K562 (cell line): Measurements from ENCODE around the gene CREM. TPM values are rescaled to one million over a fixed set of nuclear protein-coding genes. Genes with fewer than 3 reads are reported as not detected.

Experiments
- BDP1 ChIP-seq: IDR thresholded peaks from 3 replicates; pipeline ENCODE4 v1.6.1; 2011; ENCODE audit not compliant: insufficient read length, insufficient read depth
- CBFA2T3 ChIP-seq: fragments of 450-650 bp; IDR thresholded peaks from 2 replicates; pipeline ENCODE4 v1.6.1; 2017
- CCNT2 ChIP-seq: IDR thresholded peaks from 2 replicates; pipeline ENCODE4 v1.6.1; 2011; ENCODE audit warnings: borderline replicate concordance, low read depth, mild to moderate bottlenecking, moderate library complexity, mixed read lengths, low read length; ENCODE audit not compliant: insufficient read length; ENCODE audit errors: extremely low read depth
- CTCF ChIP-seq, 3 experiments: IDR thresholded peaks in 2 of 3; conservative IDR thresholded peaks in 1 of 3; 2 replicates each; pipeline ENCODE4 v1.5.1; 2011 to 2012; ENCODE audit warnings: low read length in 3 of 3, mild to moderate bottlenecking in 3 of 3, control low read depth in 2 of 3, improper control_type of control experiment in 1 of 3, inconsistent platforms in 1 of 3, low read depth in 1 of 3, mixed read lengths in 1 of 3, moderate library complexity in 1 of 3; ENCODE audit not compliant: insufficient read depth in 2 of 3
- DDX20 ChIP-seq: fragments of 450-650 bp; IDR thresholded peaks from 2 replicates; pipeline ENCODE4 v1.6.1; 2016; ENCODE audit warnings: missing genetic modification characterization, low read depth, mild to moderate bottlenecking, missing compliant biosample characterization, moderate library complexity
- ELF2 ChIP-seq: fragments of 250-450 bp; sonication (Bioruptor Pico); IDR thresholded peaks from 2 replicates; pipeline ENCODE4 v1.5.0; 2021; ENCODE audit warnings: mild to moderate bottlenecking
- ELF4 ChIP-seq: fragments of 450-650 bp; formaldehyde crosslinking; IDR thresholded peaks from 2 replicates; pipeline ENCODE4 v1.4.0; 2022; ENCODE audit warnings: missing genetic modification characterization
- HDAC6 ChIP-seq: IDR thresholded peaks from 2 replicates; pipeline ENCODE4 v1.6.1; 2012; ENCODE audit warnings: low read depth, mild to moderate bottlenecking, control low read depth, inconsistent platforms, low read length, moderate library complexity
- ILF3 ChIP-seq: fragments of 450-650 bp; IDR thresholded peaks from 2 replicates; pipeline ENCODE4 v1.6.1; 2018; ENCODE audit warnings: antibody characterized with exemption, mild to moderate bottlenecking, moderate library complexity, borderline replicate concordance
- NFXL1 ChIP-seq: fragments of 450-650 bp; formaldehyde crosslinking; IDR thresholded peaks from 2 replicates; pipeline ENCODE4 v1.4.0; 2021; ENCODE audit warnings: mild to moderate bottlenecking
- NR1H2 ChIP-seq: sonication (generic); formaldehyde crosslinking; IDR thresholded peaks from 2 replicates; pipeline ENCODE4 v1.4.0; 2020; ENCODE audit warnings: mild to moderate bottlenecking, missing genetic modification reagents
- NR3C1 ChIP-seq: sonication (generic); formaldehyde crosslinking; IDR thresholded peaks from 2 replicates; pipeline ENCODE4 v1.8.1; 2022; ENCODE audit warnings: missing genetic modification reagents
- RFX7 ChIP-seq: fragments of 250-450 bp; sonication (Bioruptor Pico); IDR thresholded peaks from 2 replicates; pipeline ENCODE4 v1.5.1; 2021; ENCODE audit warnings: mild to moderate bottlenecking
- SETDB1 ChIP-seq: IDR thresholded peaks from one replicate; pipeline ENCODE4 v1.6.1; 2012; ENCODE audit warnings: low read length, control low read depth, inconsistent platforms
- SFPQ ChIP-seq: fragments of 200-400 bp; formaldehyde crosslinking; IDR thresholded peaks from 2 replicates; pipeline ENCODE4 v1.6.1; 2017; ENCODE audit warnings: mild to moderate bottlenecking, low read depth, low read length, moderate library complexity
- SREBF1 ChIP-seq: fragments of 150-350 bp; IDR thresholded peaks from 2 replicates; pipeline ENCODE4 v1.6.1; 2014; ENCODE audit warnings: antibody characterized with exemption, low read depth, low read length, borderline replicate concordance
- TAF9B ChIP-seq: fragments of 450-650 bp; IDR thresholded peaks from 2 replicates; pipeline ENCODE4 v1.6.1; 2018; ENCODE audit warnings: mild to moderate bottlenecking; ENCODE audit not compliant: partially characterized antibody
- ZBTB7A ChIP-seq: IDR thresholded peaks from 2 replicates; pipeline ENCODE4 v1.6.1; 2011; ENCODE audit warnings: low read depth, mild to moderate bottlenecking, low read length, moderate library complexity, borderline replicate concordance; ENCODE audit not compliant: control insufficient read depth
- ZKSCAN8 ChIP-seq: fragments of 200-800 bp; sonication (Bioruptor generic); IDR thresholded peaks from 2 replicates; pipeline ENCODE4 v1.6.1; 2016; ENCODE audit warnings: missing genetic modification characterization, missing compliant biosample characterization
- polyA plus RNA-seq, 8 experiments: library from polyadenylated mRNA; depleted of rRNA in 4 of 8; stranded (reverse) in 5 of 8; unstranded in 3 of 8; fragments of >200 nt; fragmentation: Nextera tagmentation in 2 of 8; fragmentation: Illumina TruSeq in 1 of 8; extraction: Ambion mirVana in 2 of 8; extraction: Trizol in 1 of 8; gene quantifications; 2 replicates each; pipeline versions ENCODE4 v1.2.1 to v1.2.3, GENCODE V29; 2011 to 2014; ENCODE audit warnings: inconsistent platforms in 1 of 8, missing spikeins in 1 of 8
- total RNA-seq, 7 experiments: library from RNA; depleted of rRNA in 6 of 7; stranded (reverse); fragments of >200 nt in 6 of 7; fragmentation: Illumina TruSeq in 2 of 7; extraction: Trizol in 2 of 7; gene quantifications; 2 replicates each; pipeline versions ENCODE4 v1.2.1 to v1.2.3, GENCODE V29; 2011 to 2021; ENCODE audit warnings: low replicate concordance in 1 of 7
- TF ChIP-seq, protein P1 (sequence below), 2 experiments: fragments of 450-650 bp; IDR thresholded peaks; 2 replicates each; pipeline ENCODE4 v1.6.1; 2018; ENCODE audit warnings: mild to moderate bottlenecking in 2 of 2, low read depth in 1 of 2; ENCODE audit not compliant: partially characterized antibody in 2 of 2

CREM gene
- total and polyA plus RNA-seq, 9 of the 15 experiments (the other 6 are each of a cell fraction or from before 2014, with no cell fraction given): 39.1 to 70.2 (median 48.3) TPM

DNA sequence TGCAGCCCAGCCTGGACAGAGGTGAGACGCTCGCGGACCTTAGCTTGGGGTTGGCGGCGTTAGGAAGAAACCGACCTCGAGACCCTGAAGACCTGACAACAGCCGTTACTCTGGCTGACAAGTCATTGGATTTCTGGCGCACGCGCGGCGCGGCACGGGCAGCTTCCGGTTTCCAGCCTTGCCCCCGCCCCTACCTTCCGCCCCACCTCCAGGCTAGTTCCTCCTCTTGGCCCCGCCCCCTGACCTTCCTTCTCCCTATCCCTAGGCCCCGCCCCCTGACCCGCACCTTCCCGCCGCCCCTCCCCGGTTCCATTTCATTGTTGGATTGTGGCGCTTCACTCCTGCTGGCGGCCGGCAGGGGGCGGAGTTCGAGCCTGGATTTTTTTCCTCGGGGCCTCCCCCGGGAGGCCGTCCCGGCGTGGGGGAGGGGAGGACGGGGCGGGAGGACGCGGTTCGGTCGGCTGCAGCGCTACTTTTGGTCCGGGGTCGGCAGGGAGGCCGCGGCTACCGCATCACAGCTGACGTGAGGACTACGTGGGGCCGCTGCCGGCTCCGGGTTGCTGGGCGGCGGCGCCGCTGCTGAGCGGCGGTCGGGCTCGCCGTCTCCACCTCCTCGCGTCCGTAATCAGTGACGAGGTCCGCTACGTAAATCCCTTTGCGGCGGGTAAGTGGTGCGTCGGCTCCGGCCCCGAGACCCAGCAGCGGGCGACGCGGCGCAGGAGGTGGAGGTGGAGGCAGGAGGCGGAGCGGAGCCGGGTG is at the start of gene CREM (continued):
- TF ChIP-seq SFPQ (no peak), NR1H2 (CRISPR knock-in tag) (no peak; the same call in 1 of the 2 replicates), TAF9B (no peak), SREBF1 (no peak), CBFA2T3 (no peak), ILF3 (no peak), SETDB1 (no peak), ZBTB7A (0 out of 2 replicates have a peak, but pooled peaks have one; percentile 37), NR3C1 (CRISPR knock-in tag) (no peak; the same call in 1 of the 2 replicates), NFXL1 (no peak), ELF4 (no peak), ELF2 (no peak), RFX7 (CRISPR knock-in tag) (no peak), HDAC6 (no peak), ZKSCAN8 (CRISPR knock-in tag) (no peak), CCNT2 (peak; percentile 89), CTCF (IDR thresholded peaks at IDR 0.05 in 2 of 3, conservative IDR thresholded peaks at IDR 0.05 in 1 of 3; ENCODE audit: insufficient read depth in 2 of 3, low read depth in 1 of 3, low read length in 3 of 3) (peak; percentile 55 to 89 (median 82); a peak in 5 of 6 replicates), BDP1 (no peak), DDX20 (no peak)
- TF ChIP-seq, protein P1, sequence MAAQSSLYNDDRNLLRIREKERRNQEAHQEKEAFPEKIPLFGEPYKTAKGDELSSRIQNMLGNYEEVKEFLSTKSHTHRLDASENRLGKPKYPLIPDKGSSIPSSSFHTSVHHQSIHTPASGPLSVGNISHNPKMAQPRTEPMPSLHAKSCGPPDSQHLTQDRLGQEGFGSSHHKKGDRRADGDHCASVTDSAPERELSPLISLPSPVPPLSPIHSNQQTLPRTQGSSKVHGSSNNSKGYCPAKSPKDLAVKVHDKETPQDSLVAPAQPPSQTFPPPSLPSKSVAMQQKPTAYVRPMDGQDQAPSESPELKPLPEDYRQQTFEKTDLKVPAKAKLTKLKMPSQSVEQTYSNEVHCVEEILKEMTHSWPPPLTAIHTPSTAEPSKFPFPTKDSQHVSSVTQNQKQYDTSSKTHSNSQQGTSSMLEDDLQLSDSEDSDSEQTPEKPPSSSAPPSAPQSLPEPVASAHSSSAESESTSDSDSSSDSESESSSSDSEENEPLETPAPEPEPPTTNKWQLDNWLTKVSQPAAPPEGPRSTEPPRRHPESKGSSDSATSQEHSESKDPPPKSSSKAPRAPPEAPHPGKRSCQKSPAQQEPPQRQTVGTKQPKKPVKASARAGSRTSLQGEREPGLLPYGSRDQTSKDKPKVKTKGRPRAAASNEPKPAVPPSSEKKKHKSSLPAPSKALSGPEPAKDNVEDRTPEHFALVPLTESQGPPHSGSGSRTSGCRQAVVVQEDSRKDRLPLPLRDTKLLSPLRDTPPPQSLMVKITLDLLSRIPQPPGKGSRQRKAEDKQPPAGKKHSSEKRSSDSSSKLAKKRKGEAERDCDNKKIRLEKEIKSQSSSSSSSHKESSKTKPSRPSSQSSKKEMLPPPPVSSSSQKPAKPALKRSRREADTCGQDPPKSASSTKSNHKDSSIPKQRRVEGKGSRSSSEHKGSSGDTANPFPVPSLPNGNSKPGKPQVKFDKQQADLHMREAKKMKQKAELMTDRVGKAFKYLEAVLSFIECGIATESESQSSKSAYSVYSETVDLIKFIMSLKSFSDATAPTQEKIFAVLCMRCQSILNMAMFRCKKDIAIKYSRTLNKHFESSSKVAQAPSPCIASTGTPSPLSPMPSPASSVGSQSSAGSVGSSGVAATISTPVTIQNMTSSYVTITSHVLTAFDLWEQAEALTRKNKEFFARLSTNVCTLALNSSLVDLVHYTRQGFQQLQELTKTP (IDR thresholded peaks at IDR 0.05; ENCODE audit: low read depth in 1 of 2, partially characterized antibody in 2 of 2): no peak
